ENCODE results near the gene SIRPB1.
"Not testable (repeated sequence)": the region's sequence is repeated elsewhere in the genome, so short reads cannot be mapped to it uniquely, and the experiment has no call there.

Gene SIRPB1

GRCh38 chr20:1576641-1577040 lies 43.2 kb downstream of the SIRPB1 start:
- DNase-seq (ENCODE audit: low read depth) = no peak
- no peak for TF ChIP-seq CTCF (IDR thresholded peaks at IDR 0.05; ENCODE audit: low read length, missing control alignments)
- no peak overlapping the region for H3K4me3 ChIP-seq (replicated peaks; ENCODE audit: low read depth, low read length)

- not testable (repeated sequence) for H3K4me3 ChIP-seq (replicated peaks; ENCODE audit: low read depth, low read length); DNase-seq (ENCODE audit: low read depth)
Observed at GRCh38 chr20:1576003-1576402, 43.8 kb downstream of the SIRPB1 start.

- H3K4me3 ChIP-seq (replicated peaks; ENCODE audit: low read depth, low read length); DNase-seq (ENCODE audit: low read depth): not testable (repeated sequence)
Observed at GRCh38 chr20:1571583-1571982, 48.2 kb downstream of the SIRPB1 start.
